SU-DHL-6 (cell line): ENCODE data around the gene METTL4.

ENCODE experiments used
- H2AFZ ChIP-seq: fragments of 200-600 bp; sonication (generic); 2 replicates; pipeline ENCODE4 v1.6.1; 2014; ENCODE audit warnings: low read depth, mild to moderate bottlenecking, moderate library complexity, mixed read lengths, antibody characterized with exemption, low read length; ENCODE audit not compliant: severe bottlenecking
- H3F3A ChIP-seq: fragments of 200-600 bp; shearing (Covaris generic); 2 replicates; pipeline ENCODE4 v1.6.0; 2016; ENCODE audit warnings: antibody characterized with exemption, mild to moderate bottlenecking; ENCODE audit not compliant: insufficient read depth
- H3K27ac ChIP-seq: fragments of 200-600 bp; sonication (generic); 2 replicates; pipeline ENCODE4 v1.5.1; 2016; ENCODE audit warnings: low read depth, mild to moderate bottlenecking, low read length, moderate library complexity, mixed read lengths
- H3K27me3 ChIP-seq: fragments of 200-600 bp; sonication (generic), shearing (Covaris generic); 2 replicates; pipeline ENCODE4 v1.6.0; 2014; ENCODE audit warnings: mild to moderate bottlenecking, low read length
- H3K36me3 ChIP-seq: fragments of 200-600 bp; sonication (generic); 2 replicates; pipeline ENCODE4 v1.6.1; 2014; ENCODE audit warnings: mild to moderate bottlenecking, low read length, mixed read lengths
- H3K4me2 ChIP-seq: fragments of 300-600, 200-600 bp; shearing (Covaris generic), sonication (generic); 2 replicates; pipeline ENCODE4 v1.6.0; 2014; ENCODE audit warnings: low read length, low read depth, mild to moderate bottlenecking; ENCODE audit not compliant: poor library complexity, severe bottlenecking
- H3K4me3 ChIP-seq: fragments of 200-600 bp; sonication (generic); 2 replicates; pipeline ENCODE4 v1.5.1; 2014; ENCODE audit warnings: antibody characterized with exemption, low read length, mild to moderate bottlenecking, mixed read lengths; ENCODE audit not compliant: insufficient read depth, poor library complexity, severe bottlenecking
- H3K79me2 ChIP-seq: fragments of 200-600 bp; sonication (generic); 2 replicates; pipeline ENCODE4 v1.6.1; 2014; ENCODE audit warnings: mild to moderate bottlenecking, low read length, moderate library complexity; ENCODE audit not compliant: insufficient read depth
- H3K9ac ChIP-seq: fragments of 200-600 bp; sonication (generic); 2 replicates; pipeline ENCODE4 v1.7.0; 2014; ENCODE audit warnings: mild to moderate bottlenecking, low read length
- H3K9me2 ChIP-seq: fragments of 200-600 bp; sonication (generic); replicated peaks from 2 replicates; pipeline ENCODE4 v1.6.1; 2014; ENCODE audit warnings: low read length; ENCODE audit not compliant: insufficient read depth
- H3K9me3 ChIP-seq: fragments of 200-600 bp; sonication (generic); 2 replicates; pipeline ENCODE4 v1.6.1; 2014; ENCODE audit warnings: low read length, mixed read lengths; ENCODE audit not compliant: insufficient read depth
- H4K20me1 ChIP-seq: fragments of 200-600 bp; sonication (generic); 2 replicates; pipeline ENCODE4 v1.6.1; 2014; ENCODE audit warnings: low read depth, mild to moderate bottlenecking, antibody characterized with exemption, low read length, moderate library complexity, mixed read lengths
- EZH2phosphoT487 ChIP-seq: fragments of 200-600 bp; sonication (generic), shearing (Covaris generic); conservative IDR thresholded peaks from 2 replicates; pipeline ENCODE4 v1.6.1; 2018; ENCODE audit warnings: mild to moderate bottlenecking, antibody characterized with exemption, low read length, moderate library complexity, mixed read lengths
- TF ChIP-seq, protein P1 (sequence below): fragments of 200-600 bp; sonication (generic); IDR thresholded peaks from one replicate; pipeline ENCODE4 v1.5.1; 2017; ENCODE audit warnings: antibody characterized with exemption, mild to moderate bottlenecking, low read length, moderate library complexity; ENCODE audit not compliant: insufficient read depth, poor library complexity, severe bottlenecking

METTL4 gene

GRCh38 chr18:2573408-2573807 lies 2.1 kb upstream of the METTL4 start:
- Histone ChIP-seq H3K36me3 (peaks cover 49% of the 10 kb centered on the region), H3F3A (peaks cover 7% of the 10 kb centered on the region; the same call in 1 of the 2 replicates), H2AFZ (no peak overlapping the region), H3K9ac (peak overlapping the region; percentile 82), H3K79me2 (peaks cover 76% of the 10 kb centered on the region), H3K4me3 (peak overlapping the region; percentile 94), H4K20me1 (peaks cover 5% of the 10 kb centered on the region; the same call in 1 of the 2 replicates), H3K9me2 (no peaks in the 10 kb centered on the region), H3K4me2 (peak overlapping the region; percentile 97), H3K27ac (peak overlapping the region; percentile 80; the same call in 1 of the 2 replicates), H3K27me3 (no peaks in the 10 kb centered on the region), H3K9me3 (no peaks in the 10 kb centered on the region)
- no peak for TF ChIP-seq EZH2phosphoT487
- TF ChIP-seq, protein P1, sequence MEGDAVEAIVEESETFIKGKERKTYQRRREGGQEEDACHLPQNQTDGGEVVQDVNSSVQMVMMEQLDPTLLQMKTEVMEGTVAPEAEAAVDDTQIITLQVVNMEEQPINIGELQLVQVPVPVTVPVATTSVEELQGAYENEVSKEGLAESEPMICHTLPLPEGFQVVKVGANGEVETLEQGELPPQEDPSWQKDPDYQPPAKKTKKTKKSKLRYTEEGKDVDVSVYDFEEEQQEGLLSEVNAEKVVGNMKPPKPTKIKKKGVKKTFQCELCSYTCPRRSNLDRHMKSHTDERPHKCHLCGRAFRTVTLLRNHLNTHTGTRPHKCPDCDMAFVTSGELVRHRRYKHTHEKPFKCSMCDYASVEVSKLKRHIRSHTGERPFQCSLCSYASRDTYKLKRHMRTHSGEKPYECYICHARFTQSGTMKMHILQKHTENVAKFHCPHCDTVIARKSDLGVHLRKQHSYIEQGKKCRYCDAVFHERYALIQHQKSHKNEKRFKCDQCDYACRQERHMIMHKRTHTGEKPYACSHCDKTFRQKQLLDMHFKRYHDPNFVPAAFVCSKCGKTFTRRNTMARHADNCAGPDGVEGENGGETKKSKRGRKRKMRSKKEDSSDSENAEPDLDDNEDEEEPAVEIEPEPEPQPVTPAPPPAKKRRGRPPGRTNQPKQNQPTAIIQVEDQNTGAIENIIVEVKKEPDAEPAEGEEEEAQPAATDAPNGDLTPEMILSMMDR = no peak

GRCh38 chr18:2572892-2573291 lies 1.6 kb upstream of the METTL4 start:
- H3K9ac ChIP-seq = peak overlapping the region; percentile 82
- H3F3A ChIP-seq = peaks cover 6% of the 10 kb centered on the region; the same call in 1 of the 2 replicates
- H3K4me2 ChIP-seq = peak overlapping the region; percentile 97
- H3K36me3 ChIP-seq = peaks cover 44% of the 10 kb centered on the region
- H2AFZ ChIP-seq = no peak overlapping the region
- H3K27me3 ChIP-seq = no peaks in the 10 kb centered on the region
- peak overlapping the region; percentile 94 for H3K4me3 ChIP-seq
- H3K9me3 ChIP-seq = no peaks in the 10 kb centered on the region
- H4K20me1 ChIP-seq = peaks cover 5% of the 10 kb centered on the region; the same call in 1 of the 2 replicates
- H3K27ac ChIP-seq = peak overlapping the region; percentile 80; the same call in 1 of the 2 replicates
- no peak for TF ChIP-seq EZH2phosphoT487
- TF ChIP-seq, protein P1 = no peak
- H3K79me2 ChIP-seq = peaks cover 77% of the 10 kb centered on the region
- H3K9me2 ChIP-seq = no peaks in the 10 kb centered on the region

DNA sequence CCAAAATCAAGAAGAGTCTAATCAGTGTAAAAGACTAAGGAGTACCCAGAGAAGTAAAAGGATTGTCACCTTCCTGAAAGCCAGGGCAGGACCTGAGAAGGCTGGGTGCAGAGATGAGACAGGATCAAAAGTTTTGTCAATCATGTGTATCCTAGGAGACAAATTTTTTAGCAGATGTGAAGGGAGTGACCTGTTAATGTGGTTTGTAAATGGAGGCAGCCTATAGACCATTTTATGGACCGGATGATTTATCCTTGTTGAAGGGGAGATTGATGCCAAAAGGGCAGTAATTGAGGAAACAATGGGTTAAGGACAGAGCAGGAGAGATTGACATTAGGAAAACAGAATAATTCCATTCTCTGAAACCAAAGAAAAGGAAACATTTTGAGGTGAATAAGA lies 865 bp upstream of the METTL4 start:
- peaks cover under 1% of the 10 kb centered on the region for H3F3A ChIP-seq
- peak overlapping the region; percentile 97 for H3K4me2 ChIP-seq
- H3K27me3 ChIP-seq = no peaks in the 10 kb centered on the region
- H4K20me1 ChIP-seq = peaks cover 5% of the 10 kb centered on the region; the same call in 1 of the 2 replicates
- H3K4me3 ChIP-seq = peak overlapping the region; percentile 94
- H3K9ac ChIP-seq = peak overlapping the region; percentile 82
- H3K27ac ChIP-seq = peak overlapping the region; percentile 80
- H3K9me3 ChIP-seq = no peaks in the 10 kb centered on the region
- TF ChIP-seq, protein P1 = no peak
- TF ChIP-seq EZH2phosphoT487 = no peak
- no peak overlapping the region for H2AFZ ChIP-seq
- peaks cover 39% of the 10 kb centered on the region for H3K36me3 ChIP-seq
- no peaks in the 10 kb centered on the region for H3K9me2 ChIP-seq
- H3K79me2 ChIP-seq = peaks cover 83% of the 10 kb centered on the region
